ENCODE results near the gene POFUT2. TPM values are rescaled to one million over a fixed set of nuclear protein-coding genes. Genes with fewer than 3 reads are reported as not detected.

The POFUT2 gene
- total RNA-seq: 10 to 100 TPM; 19.4 to 20.2 TPM

GRCh38 chr21:45287438-45288391 is at the start of gene POFUT2:
TSS of gene POFUT2 (minus strand) at chr21:45287895. CDS start at chr21:45287871, 24 bp downstream.

Other genes with a start within 250 kb of the POFUT2 start
- 10 to 100 TPM; 40.5 to 41.4 TPM for gene ADARB1, start 213.3 kb downstream of the POFUT2 start, total RNA-seq
- 1 to 10 TPM; 5.6 to 6.9 TPM for gene COL18A1, start 117.3 kb upstream of the POFUT2 start, total RNA-seq

Data from activated naive CD4-positive, alpha-beta T cell treated with anti-CD3 and anti-CD28 coated beads, Interleukin-2, amount 10 ng/mL, durations not matched to agents 5 hours and 36 hours (primary cell).